Nephron (organoid): Measurements from ENCODE around the gene PHC1.
"Not testable (repeated sequence)": the region's sequence is repeated elsewhere in the genome, so short reads cannot be mapped to it uniquely, and the experiment has no call there.

ENCODE experiments used
- H3K27ac Mint-ChIP-seq, 3 experiments: 2 replicates each; pipeline ENCODE4 v1.8.0; 2020; ENCODE audit warnings: mixed read lengths in 3 of 3, mild to moderate bottlenecking in 2 of 3, moderate library complexity in 1 of 3
- H3K27me3 Mint-ChIP-seq: 2 replicates; pipeline ENCODE4 v1.8.0; 2021; ENCODE audit warnings: low read depth, mild to moderate bottlenecking, moderate library complexity, mixed read lengths
- H3K36me3 Mint-ChIP-seq: 2 replicates; pipeline ENCODE4 v1.8.0; 2020; ENCODE audit warnings: low read depth, mixed read lengths
- H3K4me1 Mint-ChIP-seq: 2 replicates; pipeline ENCODE4 v1.8.0; 2020; ENCODE audit warnings: mixed read lengths
- H3K4me3 Mint-ChIP-seq, 3 experiments: 2 replicates each; pipeline ENCODE4 v1.8.0; 2020; ENCODE audit warnings: mild to moderate bottlenecking in 3 of 3, mixed read lengths in 3 of 3, moderate library complexity in 2 of 3
- H3K9me3 Mint-ChIP-seq: 2 replicates; pipeline ENCODE4 v1.8.0; 2020; ENCODE audit warnings: mixed read lengths
- CTCF ChIP-seq, 3 experiments: fragments of 200-600 bp; sonication (generic); IDR thresholded peaks; one replicate each; pipeline ENCODE4 v1.5.0; 2021; ENCODE audit warnings: antibody characterized with exemption in 3 of 3; ENCODE audit not compliant: unreplicated experiment in 3 of 3

The PHC1 gene

GRCh38 chr12:8914033-8914715, at the start of gene PHC1:
Gene PHC1 (plus strand): TSS chr12:8914509. CDS start chr12:8917678, 3,169 bp downstream.
- TF ChIP-seq CTCF (IDR thresholded peaks at IDR 0.05; ENCODE audit: unreplicated experiment in 3 of 3): peak in 2 of 3 experiments; percentile 35 to 44
- H3K4me1 Mint-ChIP-seq: peaks cover 23% of the 10 kb centered on the region
- H3K4me3 Mint-ChIP-seq: peak within 1 kb of the TSS; percentile 93 to 97 (median 94)
- not testable (repeated sequence) for H3K27me3 Mint-ChIP-seq, H3K36me3 Mint-ChIP-seq, H3K9me3 Mint-ChIP-seq
- H3K27ac Mint-ChIP-seq: peak within 1 kb of the TSS; percentile 98 to 100 (median 99)

GRCh38 chr12:8866429-8866828, 47.9 kb upstream of the PHC1 start:
- H3K27me3 Mint-ChIP-seq: no peaks in the 10 kb centered on the region
- no peaks in the 10 kb centered on the region for H3K9me3 Mint-ChIP-seq
- H3K27ac Mint-ChIP-seq: no peak overlapping the region
- H3K36me3 Mint-ChIP-seq: no peaks in the 10 kb centered on the region
- no peaks in the 10 kb centered on the region for H3K4me1 Mint-ChIP-seq
- no peak overlapping the region for H3K4me3 Mint-ChIP-seq
- TF ChIP-seq CTCF (IDR thresholded peaks at IDR 0.05; ENCODE audit: unreplicated experiment in 3 of 3): no peak

- no peaks in the 10 kb centered on the region for H3K27me3 Mint-ChIP-seq
- no peak overlapping the region for H3K27ac Mint-ChIP-seq
- H3K4me3 Mint-ChIP-seq: no peak overlapping the region
- H3K9me3 Mint-ChIP-seq: no peaks in the 10 kb centered on the region
- no peaks in the 10 kb centered on the region for H3K4me1 Mint-ChIP-seq
- no peaks in the 10 kb centered on the region for H3K36me3 Mint-ChIP-seq
- TF ChIP-seq CTCF (IDR thresholded peaks at IDR 0.05; ENCODE audit: unreplicated experiment in 3 of 3): no peak
These were observed 47.3 kb upstream of the PHC1 start for GRCh38 chr12:8867009-8867408.

- no peaks in the 10 kb centered on the region for H3K9me3 Mint-ChIP-seq
These were observed 46.5 kb upstream of the PHC1 start for GRCh38 chr12:8867786-8868185.

GRCh38 chr12:8870586-8870985, 43.7 kb upstream of the PHC1 start:
- Mint-ChIP-seq H3K9me3 (no peaks in the 10 kb centered on the region), H3K36me3 (no peaks in the 10 kb centered on the region), H3K27me3 (no peaks in the 10 kb centered on the region), H3K4me1 (no peaks in the 10 kb centered on the region), H3K4me3 (no peak overlapping the region), H3K27ac (no peak overlapping the region)
- TF ChIP-seq CTCF (IDR thresholded peaks at IDR 0.05; ENCODE audit: unreplicated experiment in 3 of 3): no peak

More at GRCh38 chr12:8867786-8868185, 46.5 kb upstream of the PHC1 start:
- Mint-ChIP-seq H3K27ac (no peak overlapping the region), H3K4me1 (no peaks in the 10 kb centered on the region), H3K36me3 (no peaks in the 10 kb centered on the region), H3K4me3 (no peak overlapping the region), H3K27me3 (no peaks in the 10 kb centered on the region)
- no peak for TF ChIP-seq CTCF (IDR thresholded peaks at IDR 0.05; ENCODE audit: unreplicated experiment in 3 of 3)

GRCh38 chr12:8871068-8871467, 43.2 kb upstream of the PHC1 start:
- no peaks in the 10 kb centered on the region for H3K27me3 Mint-ChIP-seq
- no peak overlapping the region for H3K4me3 Mint-ChIP-seq
- no peaks in the 10 kb centered on the region for H3K9me3 Mint-ChIP-seq
- H3K4me1 Mint-ChIP-seq: no peaks in the 10 kb centered on the region
- TF ChIP-seq CTCF (IDR thresholded peaks at IDR 0.05; ENCODE audit: unreplicated experiment in 3 of 3): no peak
- H3K27ac Mint-ChIP-seq: no peak overlapping the region
- no peaks in the 10 kb centered on the region for H3K36me3 Mint-ChIP-seq
